HUES6 (cell line): ENCODE measurements around the gene RET.
A peak's percentile ranks its signal among the peaks of the same experiment; 100 is the strongest.
"Not testable (repeated sequence)": the region's sequence is repeated elsewhere in the genome, so short reads cannot be mapped to it uniquely, and the experiment has no call there.

Experiments
- H3K27ac ChIP-seq: 2 replicates; pipeline ENCODE4 v1.7.0; 2013; ENCODE audit warnings: low read depth, mild to moderate bottlenecking, low read length, inconsistent platforms
- H3K27me3 ChIP-seq: 2 replicates; pipeline ENCODE4 v1.6.1; 2013; ENCODE audit warnings: low read length; ENCODE audit not compliant: control insufficient read depth, insufficient read depth
- H3K36me3 ChIP-seq: 2 replicates; pipeline ENCODE4 v1.6.1; 2013; ENCODE audit warnings: low read length; ENCODE audit not compliant: control insufficient read depth, insufficient read depth
- H3K4me1 ChIP-seq: 2 replicates; pipeline ENCODE4 v1.6.1; 2013; ENCODE audit warnings: low read length; ENCODE audit not compliant: control insufficient read depth, insufficient read depth
- H3K4me3 ChIP-seq: 2 replicates; pipeline ENCODE4 v1.5.1; 2013; ENCODE audit warnings: low read depth, low read length
- H3K9ac ChIP-seq: one replicate; pipeline ENCODE4 v1.6.1; 2013; ENCODE audit warnings: mild to moderate bottlenecking, low read length
- H3K9me3 ChIP-seq: 2 replicates; pipeline ENCODE4 v1.6.1; 2013; ENCODE audit warnings: low read depth, low read length; ENCODE audit not compliant: control insufficient read depth, insufficient read depth

The RET gene

DNA sequence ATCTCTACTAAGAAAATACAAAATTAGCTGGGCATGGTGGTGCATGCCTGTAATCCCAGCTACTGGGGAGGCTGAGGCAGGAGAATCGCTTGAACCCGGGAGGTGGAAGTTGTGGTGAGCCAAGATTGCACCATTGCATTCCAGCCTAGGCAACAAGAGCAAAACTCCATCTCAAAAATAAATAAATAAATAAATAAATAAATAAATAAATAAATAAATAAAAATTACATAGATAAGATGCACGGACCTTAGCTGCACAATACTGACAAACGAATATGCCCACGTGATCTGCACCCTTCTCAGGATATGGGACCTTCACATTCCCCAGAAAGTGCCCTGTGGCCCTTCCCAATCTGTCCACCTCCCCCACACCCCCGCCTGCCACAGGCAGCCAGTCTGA is 22.5 kb downstream of the RET start:
- H3K27ac ChIP-seq, H3K9me3 ChIP-seq, H3K4me3 ChIP-seq, H3K9ac ChIP-seq, H3K36me3 ChIP-seq, H3K4me1 ChIP-seq, H3K27me3 ChIP-seq: not testable (repeated sequence)

- no peak overlapping the region for H3K9ac ChIP-seq
- peaks cover 15% of the 10 kb centered on the region for H3K27me3 ChIP-seq
- H3K36me3 ChIP-seq = no peaks in the 10 kb centered on the region
- no peaks in the 10 kb centered on the region for H3K9me3 ChIP-seq
- H3K27ac ChIP-seq = no peak overlapping the region
- peaks cover 6% of the 10 kb centered on the region for H3K4me1 ChIP-seq
- no peak overlapping the region for H3K4me3 ChIP-seq
Measured at GRCh38 chr10:43099928-43100327, 23.1 kb downstream of the RET start.

DNA sequence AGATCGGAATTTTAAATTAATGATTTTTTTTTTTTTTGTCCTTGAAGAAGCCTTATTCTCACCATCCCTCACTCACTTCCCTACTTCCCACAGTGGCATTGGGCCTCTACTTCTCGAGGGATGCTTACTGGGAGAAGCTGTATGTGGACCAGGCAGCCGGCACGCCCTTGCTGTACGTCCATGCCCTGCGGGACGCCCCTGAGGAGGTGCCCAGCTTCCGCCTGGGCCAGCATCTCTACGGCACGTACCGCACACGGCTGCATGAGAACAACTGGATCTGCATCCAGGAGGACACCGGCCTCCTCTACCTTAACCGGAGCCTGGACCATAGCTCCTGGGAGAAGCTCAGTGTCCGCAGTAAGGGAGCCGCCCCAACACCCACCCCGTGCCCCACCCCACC is 23.5 kb downstream of the RET start:
- Histone ChIP-seq H3K9ac (no peak overlapping the region), H3K36me3 (no peaks in the 10 kb centered on the region), H3K27ac (no peak overlapping the region), H3K27me3 (peaks cover 18% of the 10 kb centered on the region), H3K9me3 (no peaks in the 10 kb centered on the region), H3K4me1 (peaks cover 7% of the 10 kb centered on the region), H3K4me3 (no peak overlapping the region)

DNA sequence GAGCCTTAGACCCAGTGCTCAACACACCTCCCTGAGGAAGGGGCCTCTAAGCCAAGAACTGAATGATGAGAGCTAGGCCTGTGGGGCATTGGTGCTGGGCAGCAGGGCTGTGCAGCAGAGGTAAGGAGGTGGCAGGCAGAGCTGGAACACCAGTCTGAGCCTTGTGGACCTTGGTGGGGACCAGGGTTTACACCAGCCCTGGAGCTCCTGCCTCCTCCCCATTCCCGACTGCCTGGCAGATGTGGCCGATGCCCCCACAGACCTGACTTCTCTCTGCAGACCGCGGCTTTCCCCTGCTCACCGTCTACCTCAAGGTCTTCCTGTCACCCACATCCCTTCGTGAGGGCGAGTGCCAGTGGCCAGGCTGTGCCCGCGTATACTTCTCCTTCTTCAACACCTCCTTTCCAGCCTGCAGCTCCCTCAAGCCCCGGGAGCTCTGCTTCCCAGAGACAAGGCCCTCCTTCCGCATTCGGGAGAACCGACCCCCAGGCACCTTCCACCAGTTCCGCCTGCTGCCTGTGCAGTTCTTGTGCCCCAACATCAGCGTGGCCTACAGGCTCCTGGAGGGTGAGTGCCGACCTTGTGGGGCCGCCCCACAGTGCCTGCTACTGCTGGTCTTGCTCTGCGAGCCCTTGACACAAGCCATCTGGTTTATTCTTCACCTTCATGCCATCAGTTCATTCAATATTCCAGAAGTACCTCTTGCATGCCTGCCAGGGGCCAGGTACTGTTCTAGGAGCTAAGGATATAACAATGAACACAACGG is 25.4 kb downstream of the RET start:
- Histone ChIP-seq H3K27ac (no peak overlapping the region), H3K9me3 (no peaks in the 10 kb centered on the region), H3K9ac (no peak overlapping the region), H3K27me3 (peaks cover 18% of the 10 kb centered on the region), H3K36me3 (no peaks in the 10 kb centered on the region), H3K4me1 (peaks cover 11% of the 10 kb centered on the region), H3K4me3 (no peak overlapping the region)

DNA sequence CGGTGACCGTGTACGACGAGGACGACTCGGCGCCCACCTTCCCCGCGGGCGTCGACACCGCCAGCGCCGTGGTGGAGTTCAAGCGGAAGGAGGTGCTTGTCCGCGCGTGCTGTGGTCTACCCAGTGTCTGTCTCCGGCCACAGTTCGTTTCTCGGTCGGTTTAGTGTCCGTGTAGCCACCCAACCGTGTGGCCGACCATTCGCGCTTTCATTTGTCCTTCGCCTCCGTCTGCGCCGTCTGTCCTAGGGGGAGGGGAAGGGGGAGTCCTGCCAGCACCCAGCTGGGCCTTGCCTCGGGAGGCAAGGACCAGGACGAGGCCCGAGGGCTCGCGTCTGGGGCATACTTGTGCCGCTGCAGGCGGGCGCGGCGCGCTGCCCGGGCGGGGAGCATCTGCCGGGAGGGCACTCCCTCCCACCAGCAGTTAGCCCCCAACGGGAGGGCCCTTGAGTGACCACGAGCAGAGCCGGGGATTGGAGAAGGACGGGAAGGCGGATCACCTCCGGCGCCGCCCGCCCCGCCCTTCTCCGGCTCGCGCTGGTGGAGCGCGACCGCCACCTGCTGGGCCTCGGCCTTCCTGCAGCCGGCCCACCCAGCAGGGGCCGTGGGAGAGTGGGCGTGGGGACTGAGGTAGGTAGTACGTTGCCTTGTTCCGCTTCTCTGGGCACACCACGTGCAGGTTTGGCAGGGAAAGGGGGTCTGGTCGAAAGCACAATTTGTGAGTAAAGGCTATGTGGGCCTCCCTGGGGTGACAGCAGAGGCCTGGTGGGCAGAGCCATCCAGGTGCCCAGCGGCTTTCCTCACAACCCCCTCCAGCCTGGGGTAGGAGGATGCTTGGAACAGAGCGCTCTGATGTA is 28.5 kb downstream of the RET start:
- peak overlapping the region; percentile 62 for H3K4me3 ChIP-seq
- no peak overlapping the region for H3K27ac ChIP-seq
- no peaks in the 10 kb centered on the region for H3K9me3 ChIP-seq
- peaks cover 18% of the 10 kb centered on the region for H3K27me3 ChIP-seq
- peaks cover 11% of the 10 kb centered on the region for H3K4me1 ChIP-seq
- H3K9ac ChIP-seq = peak overlapping the region; percentile 65
- H3K36me3 ChIP-seq = no peaks in the 10 kb centered on the region

- H3K9ac ChIP-seq = no peak overlapping the region
- H3K4me3 ChIP-seq = no peak overlapping the region; the same call in 1 of the 2 replicates
- H3K27ac ChIP-seq = no peak overlapping the region
- H3K36me3 ChIP-seq = no peaks in the 10 kb centered on the region
- peaks cover 11% of the 10 kb centered on the region for H3K4me1 ChIP-seq
- H3K27me3 ChIP-seq = peaks cover 18% of the 10 kb centered on the region
- no peaks in the 10 kb centered on the region for H3K9me3 ChIP-seq
Measured at GRCh38 chr10:43105956-43106229, 29.0 kb downstream of the RET start.

- peaks cover 18% of the 10 kb centered on the region for H3K27me3 ChIP-seq
- no peak overlapping the region for H3K9ac ChIP-seq
- peaks cover 11% of the 10 kb centered on the region for H3K4me1 ChIP-seq
- no peak overlapping the region for H3K27ac ChIP-seq
- no peaks in the 10 kb centered on the region for H3K9me3 ChIP-seq
- no peak overlapping the region for H3K4me3 ChIP-seq
- H3K36me3 ChIP-seq = no peaks in the 10 kb centered on the region
Measured at GRCh38 chr10:43106256-43107091, 29.6 kb downstream of the RET start.

DNA sequence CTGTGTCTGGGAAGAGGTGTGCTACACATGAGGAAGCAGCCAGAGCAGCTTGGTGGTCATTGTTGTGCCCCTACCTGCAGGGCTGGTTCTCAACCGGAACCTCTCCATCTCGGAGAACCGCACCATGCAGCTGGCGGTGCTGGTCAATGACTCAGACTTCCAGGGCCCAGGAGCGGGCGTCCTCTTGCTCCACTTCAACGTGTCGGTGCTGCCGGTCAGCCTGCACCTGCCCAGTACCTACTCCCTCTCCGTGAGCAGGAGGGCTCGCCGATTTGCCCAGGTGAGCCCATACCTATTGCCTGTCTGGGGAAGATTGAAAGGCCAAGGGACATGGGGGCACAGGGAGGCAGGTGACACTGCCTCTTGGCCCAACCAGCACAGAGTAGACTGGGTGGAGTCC is 32.1 kb downstream of the RET start:
- Histone ChIP-seq H3K9me3 (no peaks in the 10 kb centered on the region), H3K9ac (no peak overlapping the region), H3K36me3 (peaks cover 2% of the 10 kb centered on the region; the same call in 1 of the 2 replicates), H3K27ac (no peak overlapping the region), H3K4me3 (no peak overlapping the region), H3K4me1 (peaks cover 11% of the 10 kb centered on the region), H3K27me3 (peaks cover 12% of the 10 kb centered on the region)

- Histone ChIP-seq H3K4me3 (no peak overlapping the region), H3K4me1 (peaks cover 7% of the 10 kb centered on the region; the same call in 1 of the 2 replicates), H3K27me3 (peaks cover 5% of the 10 kb centered on the region), H3K9me3 (no peaks in the 10 kb centered on the region), H3K36me3 (peaks cover 2% of the 10 kb centered on the region; the same call in 1 of the 2 replicates), H3K9ac (no peak overlapping the region), H3K27ac (no peak overlapping the region)
Measured at GRCh38 chr10:43109671-43110249, 32.9 kb downstream of the RET start.

GRCh38 chr10:43110338-43111071 is 33.6 kb downstream of the RET start:
- Histone ChIP-seq H3K9me3 (no peaks in the 10 kb centered on the region), H3K27me3 (no peaks in the 10 kb centered on the region), H3K9ac (no peak overlapping the region), H3K4me3 (no peak overlapping the region), H3K4me1 (peaks cover 4% of the 10 kb centered on the region; the same call in 1 of the 2 replicates), H3K27ac (no peak overlapping the region), H3K36me3 (peaks cover 2% of the 10 kb centered on the region; the same call in 1 of the 2 replicates)
